HCT116 (cell line): ENCODE measurements around the gene SMPX. TPM values are rescaled to one million over a fixed set of nuclear protein-coding genes. Genes with fewer than 3 reads are reported as not detected.

ENCODE experiments used
- ATAC-seq: fragments of 200-7000 bp; cut with Tn5 transposase; 2 replicates; pipeline ENCODE4 v1.9.1; 2020; ENCODE audit warnings: mild to moderate bottlenecking, moderate library complexity
- BruUV-seq: library from RNA; stranded (reverse); fragments of 400-500 nt; replicated peaks from 2 replicates; lab custom pipeline; 2021; lab: Mats Ljungman, UMichigan
- CTCF ChIA-PET: fragments of 300-600 bp; sonication (Branson Sonifier 250); formaldehyde crosslinking; loops from one replicate; lab custom pipeline; 2021; ENCODE audit warnings: antibody characterized with exemption; lab: Charles Lee
- POLR2A ChIA-PET: fragments of 300-600, 350-600 bp; sonication (Branson Sonifier 250); formaldehyde crosslinking; loops from one replicate; lab custom pipeline; 2021; ENCODE audit warnings: antibody characterized with exemption; lab: Charles Lee
- RAD21 ChIA-PET, 2 experiments: fragments of 300-600 bp; sonication (Branson Sonifier 250); formaldehyde crosslinking; loops; one replicate each; lab custom pipeline; 2023; ENCODE audit warnings: low total read pairs in 2 of 2; ENCODE audit not compliant: uncharacterized antibody in 2 of 2, unreplicated experiment in 2 of 2, low non-redundant PET in 1 of 2; lab: Charles Lee
- DNase-seq: peaks from one replicate; pipeline ENCODE4 v3.0.0-alpha.2; 2010; ENCODE audit warnings: low read depth, low spot score
- H2AFZ ChIP-seq: fragments of 200-600 bp; shearing (Covaris generic), sonication (generic); 2 replicates; pipeline ENCODE4 v1.6.1; 2017; ENCODE audit warnings: low read depth, mixed run types, mixed read lengths, antibody characterized with exemption, low read length; ENCODE audit not compliant: poor library complexity, severe bottlenecking
- H3K27ac ChIP-seq: 2 replicates; pipeline ENCODE4 v1.5.1; 2012; ENCODE audit warnings: low read depth, low read length
- H3K27me3 ChIP-seq: fragments of 200-600 bp; sonication (generic); 2 replicates; pipeline ENCODE4 v1.6.1; 2016; ENCODE audit warnings: mixed run types, low read length, mixed read lengths; ENCODE audit not compliant: insufficient read depth
- H3K36me3 ChIP-seq, 2 experiments: fragments of 200-500 bp in 1 of 2; fragments of 200-600 bp in 1 of 2; sonication (Bioruptor generic) in 1 of 2; sonication (generic) in 1 of 2; 2 replicates each; pipeline versions ENCODE4 v1.5.1 to v1.6.1; 2014 to 2016; ENCODE audit warnings: low read length in 2 of 2, inconsistent platforms in 1 of 2, mixed read lengths in 1 of 2, mixed run types in 1 of 2; ENCODE audit not compliant: insufficient read depth in 2 of 2, control insufficient read depth in 1 of 2
- H3K4me1 ChIP-seq, 2 experiments: fragments of 200-600 bp in 1 of 2; sonication (generic) in 1 of 2; 2 replicates each; pipeline versions ENCODE4 v1.5.1 to v1.6.1; 2012 to 2017; ENCODE audit warnings: low read length in 2 of 2, inconsistent platforms in 1 of 2, mild to moderate bottlenecking in 1 of 2, mixed read lengths in 1 of 2, mixed run types in 1 of 2, moderate library complexity in 1 of 2; ENCODE audit not compliant: insufficient read depth in 2 of 2, control insufficient read depth in 1 of 2
- H3K4me2 ChIP-seq: fragments of 200-600 bp; sonication (generic); 2 replicates; pipeline ENCODE4 v1.6.1; 2017; ENCODE audit warnings: mixed run types, low read length, mixed read lengths
- H3K4me3 ChIP-seq, 2 experiments: fragments of 200-600 bp in 1 of 2; sonication (generic) in 1 of 2; replicated peaks in 1 of 2; 2 replicates each; pipeline ENCODE4 v1.5.1; 2011 to 2016; ENCODE audit warnings: low read length in 2 of 2, control low read depth in 1 of 2, low read depth in 1 of 2, mild to moderate bottlenecking in 1 of 2, mixed read lengths in 1 of 2, mixed run types in 1 of 2
- H3K79me2 ChIP-seq: fragments of 200-600 bp; sonication (generic); 2 replicates; pipeline ENCODE4 v1.6.1; 2017; ENCODE audit warnings: mild to moderate bottlenecking, mixed run types, low read length, moderate library complexity, mixed read lengths; ENCODE audit not compliant: insufficient read depth
- H3K9ac ChIP-seq: fragments of 200-600 bp; sonication (generic); 2 replicates; pipeline ENCODE4 v1.6.1; 2016; ENCODE audit warnings: low read length, mixed read lengths
- H3K9me2 ChIP-seq: fragments of 200-600 bp; sonication (generic), shearing (Covaris generic); 2 replicates; pipeline ENCODE4 v1.6.1; 2017; ENCODE audit warnings: mixed run types, mild to moderate bottlenecking, moderate library complexity; ENCODE audit not compliant: insufficient read depth
- H3K9me3 ChIP-seq, 2 experiments: fragments of 200-500 bp in 1 of 2; fragments of 200-600 bp in 1 of 2; sonication (Bioruptor generic) in 1 of 2; sonication (generic) in 1 of 2; 2 replicates each; pipeline ENCODE4 v1.6.1; 2014 to 2017; ENCODE audit warnings: low read length in 2 of 2, mixed read lengths in 2 of 2, inconsistent platforms in 1 of 2, low read depth in 1 of 2, mild to moderate bottlenecking in 1 of 2, mixed run types in 1 of 2, moderate library complexity in 1 of 2; ENCODE audit not compliant: control insufficient read depth in 1 of 2, insufficient read depth in 1 of 2
- H4K20me1 ChIP-seq: fragments of 200-600 bp; sonication (generic), shearing (Covaris generic); 2 replicates; pipeline ENCODE4 v1.6.1; 2017; ENCODE audit warnings: mixed run types, mild to moderate bottlenecking, moderate library complexity; ENCODE audit not compliant: insufficient read depth
- EGR1 ChIP-seq: IDR thresholded peaks from 2 replicates; pipeline ENCODE4 v1.6.1; 2012; ENCODE audit warnings: low read depth
- ELF1 ChIP-seq: IDR thresholded peaks from 2 replicates; pipeline ENCODE4 v1.6.1; 2012; ENCODE audit warnings: low read depth, borderline replicate concordance
- EZH2 ChIP-seq: fragments of 200-600 bp; sonication (generic); IDR thresholded peaks from 2 replicates; pipeline ENCODE4 v1.6.1; 2017; ENCODE audit warnings: antibody characterized with exemption, mixed run types
- EZH2phosphoT487 ChIP-seq: fragments of 200-600 bp; IDR thresholded peaks from 2 replicates; pipeline ENCODE4 v1.6.1; 2018; ENCODE audit warnings: antibody characterized with exemption, borderline replicate concordance
- FOSL1 ChIP-seq: IDR thresholded peaks from 2 replicates; pipeline ENCODE4 v1.6.1; 2012; ENCODE audit warnings: low read depth
- JUND ChIP-seq: IDR thresholded peaks from 2 replicates; pipeline ENCODE4 v1.6.1; 2012
- POLR2AphosphoS5 ChIP-seq: IDR thresholded peaks from 2 replicates; pipeline ENCODE4 v1.6.1; 2011; ENCODE audit warnings: mild to moderate bottlenecking, low read depth, low read length, moderate library complexity
- SIN3A ChIP-seq: IDR thresholded peaks from 2 replicates; pipeline ENCODE4 v1.6.1; 2012; ENCODE audit warnings: low read depth
- TCF7L2 ChIP-seq: IDR thresholded peaks from 2 replicates; pipeline ENCODE4 v1.7.0; 2011; ENCODE audit warnings: borderline replicate concordance, inconsistent platforms; ENCODE audit not compliant: insufficient read depth, insufficient read length; ENCODE audit errors: extremely low read depth
- YY1 ChIP-seq: IDR thresholded peaks from 2 replicates; pipeline ENCODE4 v1.6.1; 2011; ENCODE audit warnings: low read length, low read depth, moderate library complexity, mild to moderate bottlenecking; ENCODE audit not compliant: insufficient replicate concordance; ENCODE audit errors: extremely low read depth
- ZBTB33 ChIP-seq: IDR thresholded peaks from 2 replicates; pipeline ENCODE4 v1.6.1; 2011; ENCODE audit warnings: mild to moderate bottlenecking, low read length, moderate library complexity; ENCODE audit not compliant: insufficient replicate concordance; ENCODE audit errors: extremely low read depth
- ZFX ChIP-seq: fragments of 450-650 bp; IDR thresholded peaks from 2 replicates; pipeline ENCODE4 v1.6.1; 2017
- ZNF274 ChIP-seq: fragments of 200-500 bp; sonication (Bioruptor generic); IDR thresholded peaks from 2 replicates; pipeline ENCODE4 v1.6.1; 2014; ENCODE audit warnings: mild to moderate bottlenecking, low read depth, low read length, inconsistent platforms
- intact Hi-C: fragments of 100-400 bp; cut with micrococcal nuclease; formaldehyde crosslinking; loops from 2 replicates; pipeline ENCODE4 v1.10.0; 2022
- total RNA-seq: library from RNA; stranded (reverse); gene quantifications from one replicate; pipeline ENCODE4 v1.2.1, GENCODE V29; 2021; ENCODE audit not compliant: unreplicated experiment
- TF ChIP-seq, protein P1 (sequence below), 3 experiments: fragments of 200-600 bp in 1 of 3; sonication (generic) in 1 of 3; IDR thresholded peaks in 2 of 3; conservative IDR thresholded peaks in 1 of 3; 2 replicates each; pipeline ENCODE4 v1.5.1; 2012 to 2017; ENCODE audit warnings: low read depth in 2 of 3, low read length in 2 of 3, antibody characterized with exemption in 1 of 3, borderline replicate concordance in 1 of 3, control low read depth in 1 of 3, mild to moderate bottlenecking in 1 of 3, mixed read lengths in 1 of 3, mixed run types in 1 of 3, moderate library complexity in 1 of 3; ENCODE audit not compliant: insufficient read depth in 1 of 3

Gene SMPX
- total RNA-seq, 1 experiment from 2014 or later, result 0.59 TPM

- Histone ChIP-seq H4K20me1 (no peaks in the 10 kb centered on the region), H3K9me3 (no peaks in the 10 kb centered on the region), H3K27me3 (peaks cover 8% of the 10 kb centered on the region; the same call in 1 of the 2 replicates), H3K79me2 (no peaks in the 10 kb centered on the region), H3K9ac (no peak overlapping the region), H3K9me2 (no peaks in the 10 kb centered on the region), H3K4me1 (no peaks in the 10 kb centered on the region), H3K27ac (no peak overlapping the region), H3K4me3 (no peak overlapping the region), H3K36me3 (no peaks in the 10 kb centered on the region), H3K4me2 (no peak overlapping the region), H2AFZ (no peak overlapping the region)
- ChIA-PET RAD21 (no interaction called here), CTCF (interaction anchor here (0.9 to 1.5 kb wide), 6 partner anchors 16 to 1204 kb away, joined by 3 to 32 read pairs (median 6); no protein-coding TSS in a partner anchor), POLR2A (no interaction called here)
- no peak for TF ChIP-seq ZFX
- TF ChIP-seq, protein P1, sequence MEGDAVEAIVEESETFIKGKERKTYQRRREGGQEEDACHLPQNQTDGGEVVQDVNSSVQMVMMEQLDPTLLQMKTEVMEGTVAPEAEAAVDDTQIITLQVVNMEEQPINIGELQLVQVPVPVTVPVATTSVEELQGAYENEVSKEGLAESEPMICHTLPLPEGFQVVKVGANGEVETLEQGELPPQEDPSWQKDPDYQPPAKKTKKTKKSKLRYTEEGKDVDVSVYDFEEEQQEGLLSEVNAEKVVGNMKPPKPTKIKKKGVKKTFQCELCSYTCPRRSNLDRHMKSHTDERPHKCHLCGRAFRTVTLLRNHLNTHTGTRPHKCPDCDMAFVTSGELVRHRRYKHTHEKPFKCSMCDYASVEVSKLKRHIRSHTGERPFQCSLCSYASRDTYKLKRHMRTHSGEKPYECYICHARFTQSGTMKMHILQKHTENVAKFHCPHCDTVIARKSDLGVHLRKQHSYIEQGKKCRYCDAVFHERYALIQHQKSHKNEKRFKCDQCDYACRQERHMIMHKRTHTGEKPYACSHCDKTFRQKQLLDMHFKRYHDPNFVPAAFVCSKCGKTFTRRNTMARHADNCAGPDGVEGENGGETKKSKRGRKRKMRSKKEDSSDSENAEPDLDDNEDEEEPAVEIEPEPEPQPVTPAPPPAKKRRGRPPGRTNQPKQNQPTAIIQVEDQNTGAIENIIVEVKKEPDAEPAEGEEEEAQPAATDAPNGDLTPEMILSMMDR (IDR thresholded peaks at IDR 0.05 in 2 of 3, conservative IDR thresholded peaks at IDR 0.05 in 1 of 3; ENCODE audit: borderline replicate concordance in 1 of 3, insufficient read depth in 1 of 3, low read depth in 2 of 3, low read length in 2 of 3), result no peak
- TF ChIP-seq FOSL1, result no peak
- no peak for TF ChIP-seq ELF1
- TF ChIP-seq ZNF274, result no peak
- no peak for TF ChIP-seq JUND
- no peak for TF ChIP-seq EZH2phosphoT487
- TF ChIP-seq SIN3A, result no peak
- no peak for TF ChIP-seq TCF7L2
- no peak for TF ChIP-seq POLR2AphosphoS5
- no peak for TF ChIP-seq ZBTB33
- no peak for TF ChIP-seq EGR1
- TF ChIP-seq YY1, result no peak
- TF ChIP-seq EZH2, result no peak
- no peak for ATAC-seq
- intact Hi-C loops, result loop anchor here (1.0 kb wide), 1 partner anchor 1196 kb away; no protein-coding TSS in a partner anchor
- no peak for DNase-seq
- no TSS peak for BruUV-seq
Measured at GRCh38 chrX:21725916-21726315, 32.0 kb downstream of the SMPX start.
